Activated CD4-positive, alpha-beta T cell treated with anti-CD3 and anti-CD28 coated beads, Interleukin-2, amount 10 ng/mL, durations not matched to agents 24 days and 14 days (primary cell): ENCODE data around the gene TMEM26. TPM values are rescaled to one million over a fixed set of nuclear protein-coding genes. Genes with fewer than 3 reads are reported as not detected.
"Not testable (repeated sequence)": the region's sequence is repeated elsewhere in the genome, so short reads cannot be mapped to it uniquely, and the experiment has no call there.

Experiments
- DNase-seq: peaks from one replicate; pipeline ENCODE4 v3.0.0; 2022
- H3K27ac Mint-ChIP-seq: one replicate; pipeline ENCODE4 v1.8.0; 2022; ENCODE audit warnings: mild to moderate bottlenecking, mixed read lengths
- H3K27me3 Mint-ChIP-seq: one replicate; pipeline ENCODE4 v1.8.0; 2022; ENCODE audit warnings: mixed read lengths
- H3K36me3 Mint-ChIP-seq: one replicate; pipeline ENCODE4 v1.8.0; 2022; ENCODE audit warnings: low read depth, mild to moderate bottlenecking, mixed read lengths
- H3K4me1 Mint-ChIP-seq: one replicate; pipeline ENCODE4 v1.8.0; 2021; ENCODE audit warnings: mixed read lengths
- H3K4me3 Mint-ChIP-seq: one replicate; pipeline ENCODE4 v1.8.0; 2022; ENCODE audit warnings: mild to moderate bottlenecking, moderate library complexity, mixed read lengths
- H3K9me3 Mint-ChIP-seq: one replicate; pipeline ENCODE4 v1.8.0; 2021; ENCODE audit warnings: mixed read lengths
- intact Hi-C: fragments of 100-400 bp; cut with micrococcal nuclease; formaldehyde crosslinking; loops from one replicate; pipeline ENCODE4 v1.15.1; 2023
- total RNA-seq: library from RNA; stranded (reverse); gene quantifications from 2 replicates; pipeline ENCODE4 v1.2.3, GENCODE V29; 2022

TMEM26 gene
- total RNA-seq, 1 donor from 2014 or later = not detected

DNA sequence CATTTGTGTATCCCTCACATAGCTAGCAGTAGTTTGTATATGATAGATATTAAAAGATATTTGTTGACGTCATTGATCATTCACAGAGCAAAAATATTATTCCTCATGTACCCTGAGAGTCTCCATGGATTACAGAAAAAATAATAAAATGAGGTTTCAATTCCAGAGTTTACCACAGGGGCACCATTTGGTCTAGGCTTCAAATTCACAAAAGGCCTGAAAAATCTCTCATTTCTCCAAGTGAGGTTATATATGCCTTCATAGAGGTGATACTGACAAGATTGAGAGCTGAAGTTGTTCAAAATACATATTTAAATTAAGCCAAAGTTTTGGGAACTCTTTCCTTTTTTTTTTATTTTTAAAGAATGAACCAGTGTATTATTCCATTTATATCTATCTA lies 52.7 kb downstream of the TMEM26 start:
- Mint-ChIP-seq H3K4me3 (no peak overlapping the region), H3K4me1 (peaks cover 7% of the 10 kb centered on the region), H3K27me3 (peaks cover 4% of the 10 kb centered on the region), H3K36me3 (no peaks in the 10 kb centered on the region), H3K27ac (no peak overlapping the region), H3K9me3 (no peaks in the 10 kb centered on the region)
- intact Hi-C loops = no loop called here
- DNase-seq = no peak

DNA sequence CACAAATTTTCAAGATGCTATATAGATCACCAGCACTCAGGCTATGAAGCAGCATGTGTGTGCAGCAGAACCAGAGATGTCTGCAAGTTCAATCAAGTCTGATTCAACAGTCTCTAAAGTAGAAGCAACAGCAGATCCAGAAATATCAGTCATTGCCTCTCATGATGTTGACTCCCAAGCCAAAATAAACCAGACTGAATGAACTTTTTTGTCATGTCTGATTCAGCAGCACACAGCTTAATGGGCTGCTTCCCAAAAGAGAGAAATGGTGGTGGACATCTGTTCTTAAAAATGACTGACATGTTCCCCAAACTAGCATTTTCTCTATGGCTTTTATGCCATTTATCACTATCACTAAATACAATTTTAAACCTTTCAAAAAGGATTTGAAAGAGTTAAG lies 53.8 kb downstream of the TMEM26 start:
- DNase-seq = no peak
- Mint-ChIP-seq H3K27me3 (peaks cover 4% of the 10 kb centered on the region), H3K4me1 (peaks cover 7% of the 10 kb centered on the region), H3K27ac (no peak overlapping the region), H3K9me3 (no peaks in the 10 kb centered on the region), H3K36me3 (no peaks in the 10 kb centered on the region), H3K4me3 (no peak overlapping the region)
- intact Hi-C loops = no loop called here

DNA sequence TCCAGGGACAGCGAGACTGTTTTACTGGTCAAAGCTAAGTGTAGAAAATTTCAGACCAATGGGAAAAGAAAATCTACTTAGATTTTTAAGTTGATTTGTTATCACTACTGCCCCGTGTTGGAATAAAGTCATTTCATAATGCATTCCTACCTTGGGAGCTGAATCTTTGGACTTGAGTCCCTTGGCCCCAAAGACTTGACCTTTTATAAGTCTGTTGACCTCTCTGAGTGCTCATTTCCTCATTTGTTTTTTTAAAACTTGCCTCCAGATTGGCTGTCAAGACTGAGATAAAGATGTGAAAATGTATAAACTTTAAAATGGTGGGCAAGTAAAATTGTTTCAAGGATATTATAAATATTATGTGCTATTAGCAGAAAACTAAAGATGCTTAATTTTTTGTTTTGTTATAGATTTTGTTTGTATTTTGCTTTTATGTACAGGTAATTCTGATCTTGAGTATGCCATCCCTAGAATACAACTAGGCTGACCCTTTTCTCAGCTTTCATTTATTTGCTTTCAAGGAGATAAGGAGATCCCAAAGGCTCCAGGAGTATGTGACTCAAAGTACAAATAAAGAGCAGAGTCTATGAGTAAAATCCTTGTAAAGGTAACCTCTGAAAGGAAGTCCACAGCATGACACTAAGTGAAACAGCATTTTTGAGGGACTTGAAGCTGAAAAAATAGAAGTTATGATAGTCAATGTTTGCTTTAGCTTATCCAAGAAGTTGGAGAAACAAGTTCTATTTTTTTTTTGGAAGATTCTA lies 54.6 kb downstream of the TMEM26 start:
- Mint-ChIP-seq H3K9me3 (no peaks in the 10 kb centered on the region), H3K4me3 (no peak overlapping the region), H3K36me3 (no peaks in the 10 kb centered on the region), H3K27me3 (peaks cover 3% of the 10 kb centered on the region), H3K4me1 (peaks cover 7% of the 10 kb centered on the region), H3K27ac (no peak overlapping the region)
- no peak for DNase-seq
- intact Hi-C loops = no loop called here

DNA sequence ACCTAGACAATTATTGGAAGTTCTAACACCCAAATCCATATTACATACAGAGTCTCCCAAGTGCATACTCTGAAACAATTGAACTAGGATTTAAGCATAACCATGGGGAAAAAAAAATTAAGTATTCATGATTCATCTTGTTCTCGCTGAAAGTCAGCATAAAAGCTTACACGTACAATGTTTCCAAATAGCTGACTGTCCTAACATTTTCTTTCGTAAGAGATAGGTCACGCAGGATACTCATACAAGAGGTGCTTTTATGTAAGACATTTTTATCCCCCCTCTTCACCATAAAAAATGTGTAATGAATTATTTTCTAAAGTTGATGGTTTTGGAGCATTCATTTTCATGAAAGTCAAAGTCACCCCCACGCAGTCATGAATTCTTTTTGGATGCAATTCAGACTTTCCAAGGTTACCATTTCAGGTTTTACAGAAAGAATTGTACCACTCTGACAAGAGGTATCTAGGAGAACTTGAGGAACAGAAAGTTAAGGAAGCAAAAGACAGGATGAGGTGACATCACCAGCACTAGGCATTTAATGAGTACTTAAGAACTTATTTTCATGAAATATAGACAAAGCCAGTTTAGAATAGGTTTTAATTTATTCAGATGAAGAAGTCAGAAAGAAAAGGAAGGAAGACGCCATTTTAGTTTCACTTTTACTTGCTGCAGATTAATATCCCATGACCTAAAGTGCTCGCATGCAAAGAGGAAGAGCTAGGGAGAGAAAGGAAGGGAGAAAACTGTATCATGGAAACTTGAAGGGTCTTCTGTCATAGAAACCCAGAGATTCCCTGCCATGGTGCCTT lies 55.8 kb downstream of the TMEM26 start:
- intact Hi-C loops = no loop called here

DNA sequence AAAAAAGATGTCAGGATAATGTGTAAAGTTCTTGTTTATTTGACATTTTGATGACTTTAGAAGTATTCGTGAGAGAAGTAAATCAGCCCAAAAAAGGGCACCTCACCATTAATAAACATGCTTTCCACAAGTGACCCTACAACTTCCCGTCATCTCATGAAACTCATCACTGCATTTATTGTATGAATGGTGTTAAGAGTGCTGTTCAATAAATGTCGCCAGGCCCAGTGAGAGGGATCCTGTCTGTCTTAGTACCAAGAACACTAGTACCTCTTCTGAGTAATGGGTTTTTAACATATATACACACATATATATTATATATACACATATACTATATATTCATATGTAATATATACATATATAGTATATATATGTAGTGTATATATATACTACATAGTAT lies 61.9 kb downstream of the TMEM26 start:
- Mint-ChIP-seq H3K9me3 (no peaks in the 10 kb centered on the region), H3K36me3 (no peaks in the 10 kb centered on the region), H3K4me1 (no peaks in the 10 kb centered on the region), H3K27me3 (peaks cover 10% of the 10 kb centered on the region), H3K27ac (no peak overlapping the region), H3K4me3 (no peak overlapping the region)
- DNase-seq = no peak
- intact Hi-C loops = no loop called here

More for the DNA sequence above, 55.8 kb downstream of the TMEM26 start:
- peaks cover 5% of the 10 kb centered on the region for H3K27me3 Mint-ChIP-seq
- no peak for DNase-seq
- H3K36me3 Mint-ChIP-seq = no peaks in the 10 kb centered on the region
- H3K4me1 Mint-ChIP-seq = peaks cover 7% of the 10 kb centered on the region
- no peaks in the 10 kb centered on the region for H3K9me3 Mint-ChIP-seq
- no peak overlapping the region for H3K27ac Mint-ChIP-seq
- peak overlapping the region; percentile 76 for H3K4me3 Mint-ChIP-seq

DNA sequence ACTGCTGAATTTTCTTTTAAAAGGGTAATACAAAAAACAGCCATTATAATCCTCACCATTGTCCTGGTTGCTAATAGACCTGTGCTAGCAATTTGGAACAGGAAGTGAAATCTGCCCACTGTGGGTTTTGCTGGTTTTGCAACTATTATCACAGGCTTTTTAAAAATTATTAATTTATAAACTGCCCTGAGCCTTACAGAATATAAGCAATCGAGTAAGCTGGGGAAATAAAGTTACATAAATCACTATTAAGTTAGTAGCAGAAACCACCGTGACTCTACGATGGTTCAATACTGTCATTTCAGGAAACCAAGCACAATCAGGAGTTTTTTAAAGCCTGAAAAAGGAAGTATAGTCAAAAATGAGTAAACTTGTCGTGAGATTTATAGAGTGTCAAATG lies 62.3 kb downstream of the TMEM26 start:
- no peaks in the 10 kb centered on the region for H3K36me3 Mint-ChIP-seq
- H3K4me3 Mint-ChIP-seq = no peak overlapping the region
- no peaks in the 10 kb centered on the region for H3K4me1 Mint-ChIP-seq
- peaks cover 10% of the 10 kb centered on the region for H3K27me3 Mint-ChIP-seq
- H3K27ac Mint-ChIP-seq = no peak overlapping the region
- intact Hi-C loops = no loop called here
- no peaks in the 10 kb centered on the region for H3K9me3 Mint-ChIP-seq
- no peak for DNase-seq

DNA sequence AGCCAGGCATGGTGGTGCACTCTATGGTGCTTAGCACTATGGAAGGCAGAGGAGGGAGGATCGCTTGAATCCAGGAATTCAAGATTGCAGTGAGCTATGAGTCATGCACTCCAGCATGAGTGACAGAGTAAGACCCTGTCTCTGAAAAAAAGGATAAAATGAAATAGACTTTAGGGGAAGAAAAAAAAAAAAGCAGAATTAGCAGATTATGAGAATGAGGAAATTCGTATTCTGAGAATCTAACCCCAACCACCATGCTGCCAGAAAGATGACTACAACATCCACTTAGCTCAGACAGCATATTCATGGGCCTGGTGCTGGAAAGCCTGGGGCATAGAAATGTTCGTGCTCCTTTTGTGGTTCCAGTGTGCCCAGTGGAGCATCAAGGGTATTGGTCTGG lies 63.3 kb downstream of the TMEM26 start:
- Mint-ChIP-seq H3K36me3 (no peaks in the 10 kb centered on the region), H3K9me3 (no peaks in the 10 kb centered on the region), H3K27me3 (peaks cover 10% of the 10 kb centered on the region), H3K4me1 (no peaks in the 10 kb centered on the region), H3K4me3 (no peak overlapping the region), H3K27ac (no peak overlapping the region)
- intact Hi-C loops = no loop called here
- no peak for DNase-seq

DNA sequence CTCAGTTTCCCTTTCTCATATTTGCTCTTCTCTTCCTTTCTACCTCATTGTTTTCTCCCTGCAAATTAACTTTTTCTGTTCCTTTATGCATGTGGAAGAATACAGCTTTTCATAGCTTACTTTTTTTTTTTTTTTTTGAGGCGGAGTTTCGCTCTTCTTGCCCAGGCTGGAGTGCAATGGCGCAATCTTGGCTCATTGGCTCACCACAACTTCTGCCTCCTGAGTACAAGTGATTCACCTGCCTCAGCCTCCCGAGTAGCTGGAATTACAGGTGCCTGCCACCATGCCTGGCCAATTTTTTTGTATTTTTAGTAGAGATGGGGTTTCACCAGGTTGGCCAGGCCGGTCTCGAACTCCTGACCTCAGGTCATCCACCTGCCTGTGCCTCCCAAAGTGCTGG lies 64.2 kb downstream of the TMEM26 start:
- DNase-seq, H3K27ac Mint-ChIP-seq, H3K36me3 Mint-ChIP-seq, H3K4me1 Mint-ChIP-seq, intact Hi-C loops, H3K4me3 Mint-ChIP-seq, H3K27me3 Mint-ChIP-seq, H3K9me3 Mint-ChIP-seq: not testable (repeated sequence)

DNA sequence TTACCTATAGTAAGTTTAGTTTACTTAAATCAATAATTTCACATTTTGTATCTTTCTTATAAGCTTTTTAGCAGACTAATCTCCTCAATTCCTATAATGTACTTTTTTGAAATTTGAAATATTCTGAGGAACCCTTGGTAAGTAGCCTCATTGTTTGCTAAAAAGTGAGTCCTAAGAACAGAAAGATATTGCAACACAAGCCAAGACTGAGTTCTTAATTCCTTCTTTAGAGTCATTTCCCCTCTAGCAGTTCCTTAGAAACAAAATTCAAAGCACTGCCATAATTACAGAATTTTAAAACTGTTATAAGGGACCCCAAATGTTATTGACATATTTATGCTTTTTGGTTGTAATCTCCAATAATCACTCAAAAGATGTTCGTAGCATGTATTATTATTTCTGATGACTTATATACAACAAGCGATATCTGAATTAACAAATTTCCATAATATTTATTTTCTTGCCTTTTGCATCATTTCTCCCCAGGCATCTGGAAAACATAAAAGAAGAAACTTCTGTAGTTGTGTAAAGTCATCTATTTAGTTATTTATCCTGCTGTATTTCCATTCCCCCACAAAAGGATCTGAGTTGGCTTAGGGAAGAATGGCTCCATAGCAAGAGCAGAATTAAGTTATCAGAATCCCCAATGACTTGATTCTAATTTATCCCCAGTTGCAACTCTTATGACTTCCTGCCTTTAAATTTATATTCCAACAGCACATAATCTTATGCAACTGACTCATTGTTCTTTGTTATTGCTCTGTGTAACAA lies 67.8 kb downstream of the TMEM26 start:
- intact Hi-C loops = no loop called here
- peaks cover 5% of the 10 kb centered on the region for H3K27me3 Mint-ChIP-seq

DNA sequence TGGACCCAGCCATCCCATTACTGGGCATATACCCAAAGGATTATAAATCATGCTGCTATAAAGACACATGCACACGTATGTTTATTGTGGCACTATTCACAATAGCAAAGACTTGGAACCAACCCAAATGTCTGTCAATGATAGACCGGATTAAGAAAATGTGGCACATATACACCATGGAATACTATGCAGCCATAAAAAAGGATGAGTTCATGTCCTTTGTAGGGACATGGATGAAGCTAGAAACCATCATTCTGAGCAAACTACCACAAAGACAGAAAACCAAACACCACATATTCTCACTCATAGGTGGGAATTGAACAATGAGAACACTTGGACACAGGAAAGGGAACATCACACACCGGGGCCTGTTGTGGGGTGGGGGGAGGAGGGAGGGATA lies 72.0 kb downstream of the TMEM26 start:
- H3K27me3 Mint-ChIP-seq, DNase-seq, H3K36me3 Mint-ChIP-seq, H3K27ac Mint-ChIP-seq, H3K4me1 Mint-ChIP-seq, intact Hi-C loops, H3K4me3 Mint-ChIP-seq, H3K9me3 Mint-ChIP-seq: not testable (repeated sequence)

More for the DNA sequence above, 67.8 kb downstream of the TMEM26 start:
- no peaks in the 10 kb centered on the region for H3K36me3 Mint-ChIP-seq
- no peak for DNase-seq
- H3K27ac Mint-ChIP-seq = no peak overlapping the region
- H3K9me3 Mint-ChIP-seq = no peaks in the 10 kb centered on the region
- no peaks in the 10 kb centered on the region for H3K4me1 Mint-ChIP-seq
- no peak overlapping the region for H3K4me3 Mint-ChIP-seq

DNA sequence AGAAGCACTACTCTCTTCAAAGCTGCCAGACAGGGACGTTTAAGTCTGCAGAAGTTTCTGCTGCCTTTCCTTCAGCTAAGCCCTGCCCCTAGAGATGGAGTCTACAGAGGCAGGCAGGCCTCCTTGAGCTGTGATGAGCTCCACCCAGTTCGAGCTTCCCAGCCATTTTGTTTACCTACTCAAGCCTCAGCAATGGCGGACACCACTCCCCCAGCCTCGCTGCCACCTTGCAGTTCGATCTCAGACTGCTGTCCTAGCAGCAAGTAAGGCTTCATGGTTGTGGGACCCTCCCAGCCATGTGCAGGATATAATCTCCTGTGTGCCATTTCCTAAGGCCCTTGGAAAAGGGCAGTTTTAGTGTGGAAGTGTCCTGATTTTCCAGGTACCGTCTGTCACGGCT lies 74.3 kb downstream of the TMEM26 start:
- Mint-ChIP-seq H3K27me3 (no peaks in the 10 kb centered on the region), H3K4me3 (no peak overlapping the region), H3K27ac (no peak overlapping the region), H3K36me3 (no peaks in the 10 kb centered on the region), H3K4me1 (no peaks in the 10 kb centered on the region), H3K9me3 (peaks cover 4% of the 10 kb centered on the region)
- DNase-seq = no peak
- intact Hi-C loops = no loop called here

DNA sequence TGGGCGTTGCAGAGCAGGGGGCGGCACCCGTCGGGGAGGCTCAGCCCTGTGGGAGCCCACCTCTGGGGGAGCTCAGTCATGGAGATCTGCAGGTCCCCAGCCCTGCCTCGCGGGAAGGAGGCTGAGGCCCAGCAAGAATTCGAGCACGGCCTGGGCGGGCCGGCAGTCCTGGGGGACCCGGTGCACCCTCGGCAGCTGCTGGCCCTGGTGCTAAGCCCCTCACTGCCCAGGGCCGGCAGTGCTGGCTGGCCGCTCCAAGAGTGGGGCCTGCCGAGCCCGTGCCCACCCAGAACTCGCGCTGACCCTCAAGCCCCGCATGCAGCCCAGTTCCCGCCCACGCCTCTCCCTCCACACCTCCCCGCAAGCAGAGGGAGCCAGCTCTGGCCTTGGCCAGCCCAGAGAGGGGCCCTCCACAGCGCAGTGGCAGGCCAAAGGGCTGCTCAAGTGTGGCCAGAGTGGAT lies 76.2 kb downstream of the TMEM26 start:
- intact Hi-C loops = no loop called here
- Mint-ChIP-seq H3K9me3 (peaks cover 4% of the 10 kb centered on the region), H3K4me1 (no peaks in the 10 kb centered on the region), H3K27me3 (no peaks in the 10 kb centered on the region), H3K27ac (no peak overlapping the region), H3K4me3 (no peak overlapping the region), H3K36me3 (no peaks in the 10 kb centered on the region)
- DNase-seq = no peak

DNA sequence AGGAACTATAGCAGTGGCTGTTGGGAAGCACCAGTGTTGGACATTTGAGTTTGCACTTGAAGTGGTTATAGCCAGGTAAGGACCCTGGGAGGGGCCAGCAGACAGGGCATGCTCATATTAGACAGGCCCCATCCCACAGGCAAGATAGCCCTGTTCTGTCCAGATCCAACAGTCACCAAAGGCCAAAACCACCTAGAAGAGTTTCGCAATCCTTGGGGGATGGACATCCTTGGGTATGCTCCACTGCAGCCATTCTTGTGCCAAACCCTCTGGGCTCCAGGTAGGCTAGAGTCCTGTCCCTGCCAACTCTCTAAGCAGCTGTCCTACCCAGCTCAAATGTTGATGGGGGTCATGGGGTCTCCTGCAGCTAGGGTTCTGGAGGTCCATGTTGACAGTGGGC lies 76.8 kb downstream of the TMEM26 start:
- peaks cover 4% of the 10 kb centered on the region for H3K9me3 Mint-ChIP-seq
- intact Hi-C loops = no loop called here
- no peaks in the 10 kb centered on the region for H3K4me1 Mint-ChIP-seq
- H3K4me3 Mint-ChIP-seq = no peak overlapping the region
- DNase-seq = no peak
- H3K27me3 Mint-ChIP-seq = no peaks in the 10 kb centered on the region
- H3K27ac Mint-ChIP-seq = no peak overlapping the region
- H3K36me3 Mint-ChIP-seq = no peaks in the 10 kb centered on the region

DNA sequence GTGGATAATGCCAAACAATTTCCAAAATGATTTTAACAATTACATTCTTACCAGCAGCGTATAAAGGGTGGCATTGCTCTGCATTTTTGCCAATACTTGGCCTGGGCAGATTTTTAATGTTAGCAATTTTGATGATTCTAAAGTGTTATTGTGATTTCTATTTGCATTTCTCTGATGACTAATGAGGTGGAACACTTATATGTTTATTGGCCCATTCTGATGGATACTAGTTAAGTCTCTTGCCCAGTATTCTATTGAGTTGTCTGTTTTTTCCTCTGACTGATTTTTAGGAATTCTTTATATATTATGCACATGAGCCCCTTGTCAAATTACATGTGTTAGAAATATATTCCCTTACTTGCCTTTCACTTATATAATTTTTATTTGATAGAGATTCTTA lies 86.8 kb downstream of the TMEM26 start:
- intact Hi-C loops = no loop called here
- Mint-ChIP-seq H3K4me3 (no peak overlapping the region), H3K27me3 (peaks cover 4% of the 10 kb centered on the region), H3K9me3 (no peaks in the 10 kb centered on the region), H3K36me3 (no peaks in the 10 kb centered on the region), H3K4me1 (no peaks in the 10 kb centered on the region), H3K27ac (no peak overlapping the region)
- no peak for DNase-seq
